GM19328 (cell line): Measurements from ENCODE around the gene PCDHB13.
"Not testable (repeated sequence)": the region's sequence is repeated elsewhere in the genome, so short reads cannot be mapped to it uniquely, and the experiment has no call there.

Experiments
- ATAC-seq: cut with Tn5 transposase; IDR thresholded peaks from one replicate; pipeline ENCODE4 v1.9.1; 2021; ENCODE audit warnings: mild to moderate bottlenecking, moderate library complexity; ENCODE audit not compliant: unreplicated experiment

Gene PCDHB13

DNA sequence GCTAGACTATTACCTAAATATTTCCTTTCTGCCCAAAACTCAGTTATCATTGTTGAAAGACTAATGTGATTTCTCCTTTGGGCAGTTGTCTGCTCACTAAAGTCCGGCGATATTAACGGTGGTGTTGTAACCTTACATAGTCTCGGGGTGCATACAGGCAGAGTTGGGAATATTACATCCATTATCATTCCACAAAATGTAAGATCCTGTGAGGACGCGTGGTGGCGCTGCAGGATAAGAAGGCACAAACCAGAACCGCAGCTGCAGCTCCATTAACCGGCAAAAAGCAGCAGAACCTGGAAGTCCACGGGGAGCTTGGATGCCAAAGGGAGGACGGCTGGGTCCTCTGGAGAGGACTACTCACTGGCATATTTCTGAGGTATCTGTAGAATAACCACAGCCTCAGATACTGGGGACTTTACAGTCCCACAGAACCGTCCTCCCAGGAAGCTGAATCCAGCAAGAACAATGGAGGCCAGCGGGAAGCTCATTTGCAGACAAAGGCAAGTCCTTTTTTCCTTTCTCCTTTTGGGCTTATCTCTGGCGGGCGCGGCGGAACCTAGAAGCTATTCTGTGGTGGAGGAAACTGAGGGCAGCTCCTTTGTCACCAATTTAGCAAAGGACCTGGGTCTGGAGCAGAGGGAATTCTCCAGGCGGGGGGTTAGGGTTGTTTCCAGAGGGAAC lies at the start of gene PCDHB13:
TSS of gene PCDHB13 (plus strand) at position 264 of the 684 bp plus-strand sequence. CDS start at position 469, 205 bp downstream.
- ATAC-seq = not testable (repeated sequence)

DNA sequence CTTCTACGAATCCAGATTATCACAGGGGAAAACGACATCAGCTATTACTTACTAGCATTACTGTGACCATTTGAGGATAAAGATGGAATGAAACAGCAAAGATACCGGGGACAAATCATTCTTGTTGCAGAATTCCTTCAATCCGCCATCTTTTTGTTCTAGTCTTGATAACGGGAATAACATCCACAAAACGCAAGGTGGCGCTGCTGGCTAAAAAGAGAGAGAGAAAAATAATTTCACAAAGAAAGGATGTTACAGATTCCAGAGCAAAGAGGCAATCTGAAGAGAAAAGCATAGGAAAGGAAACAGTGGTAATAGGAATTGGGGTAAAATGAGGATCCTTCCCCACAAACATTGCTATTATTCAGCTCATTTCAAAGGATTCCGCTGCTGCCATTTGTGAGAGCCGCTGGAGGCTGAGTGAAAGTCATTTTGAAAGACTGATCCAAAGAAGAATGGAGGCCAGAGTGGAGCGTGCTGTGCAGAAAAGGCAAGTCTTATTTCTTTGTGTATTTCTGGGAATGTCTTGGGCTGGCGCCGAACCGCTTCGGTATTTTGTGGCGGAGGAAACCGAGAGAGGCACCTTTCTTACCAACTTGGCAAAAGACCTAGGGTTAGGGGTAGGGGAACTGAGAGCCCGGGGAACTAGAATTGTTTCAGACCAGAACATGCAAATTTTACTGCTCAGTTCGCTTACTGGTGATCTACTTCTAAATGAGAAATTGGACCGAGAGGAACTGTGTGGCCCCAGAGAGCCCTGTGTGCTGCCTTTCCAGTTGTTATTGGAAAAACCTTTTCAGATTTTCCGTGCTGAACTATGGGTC lies 41.1 kb upstream of the PCDHB13 start, which contains the start of gene PCDHB7:
TSS of gene PCDHB7 (plus strand) at position 264 of the 824 bp plus-strand sequence. CDS start at position 456, 192 bp downstream.
- no peak for ATAC-seq

DNA sequence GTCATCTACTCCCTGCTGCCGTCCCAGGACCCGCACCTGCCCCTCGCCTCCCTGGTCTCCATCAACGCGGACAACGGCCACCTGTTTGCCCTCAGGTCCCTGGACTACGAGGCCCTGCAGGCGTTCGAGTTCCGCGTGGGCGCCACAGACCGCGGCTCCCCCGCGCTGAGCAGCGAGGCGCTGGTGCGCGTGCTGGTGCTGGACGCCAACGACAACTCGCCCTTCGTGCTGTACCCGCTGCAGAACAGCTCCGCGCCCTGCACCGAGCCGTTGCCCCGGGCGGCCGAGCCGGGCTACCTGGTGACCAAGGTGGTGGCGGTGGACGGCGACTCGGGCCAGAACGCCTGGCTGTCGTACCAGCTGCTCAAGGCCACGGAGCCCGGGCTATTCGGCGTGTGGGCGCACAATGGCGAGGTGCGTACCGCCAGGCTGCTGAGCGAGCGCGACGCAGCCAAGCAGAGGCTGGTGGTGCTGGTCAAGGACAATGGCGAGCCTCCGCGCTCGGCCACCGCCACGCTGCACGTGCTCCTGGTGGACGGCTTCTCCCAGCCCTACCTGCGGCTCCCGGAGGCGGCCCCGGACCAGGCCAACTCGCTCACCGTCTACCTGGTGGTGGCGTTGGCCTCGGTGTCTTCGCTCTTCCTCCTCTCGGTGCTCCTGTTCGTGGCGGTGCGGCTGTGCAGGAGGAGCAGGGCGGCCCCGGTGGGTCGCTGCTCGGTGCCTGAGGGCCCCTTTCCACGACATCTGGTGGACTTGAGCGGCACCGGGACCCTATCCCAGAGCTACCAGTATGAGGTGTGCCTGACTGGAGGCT lies 39.2 kb upstream of the PCDHB13 start:
- ATAC-seq = not testable (repeated sequence)

DNA sequence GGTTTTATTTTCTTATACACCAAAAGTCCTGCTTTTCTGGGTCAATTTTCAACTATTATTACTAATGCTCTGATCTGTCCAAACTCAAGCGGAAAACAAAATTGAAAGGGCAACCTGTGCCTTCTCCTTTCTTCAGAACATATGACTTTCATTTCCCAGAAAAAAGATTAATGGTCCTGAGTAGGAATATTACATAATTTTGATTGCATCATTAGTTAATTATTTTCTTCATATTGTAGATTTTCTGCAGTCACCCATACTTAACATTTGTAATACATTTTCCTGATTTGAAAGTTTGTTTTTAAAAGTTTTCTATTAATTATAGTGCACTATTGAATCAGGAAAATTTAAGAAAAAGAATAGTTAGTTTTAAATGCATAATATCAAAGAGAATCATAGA lies 37.8 kb upstream of the PCDHB13 start:
- ATAC-seq = no peak

DNA sequence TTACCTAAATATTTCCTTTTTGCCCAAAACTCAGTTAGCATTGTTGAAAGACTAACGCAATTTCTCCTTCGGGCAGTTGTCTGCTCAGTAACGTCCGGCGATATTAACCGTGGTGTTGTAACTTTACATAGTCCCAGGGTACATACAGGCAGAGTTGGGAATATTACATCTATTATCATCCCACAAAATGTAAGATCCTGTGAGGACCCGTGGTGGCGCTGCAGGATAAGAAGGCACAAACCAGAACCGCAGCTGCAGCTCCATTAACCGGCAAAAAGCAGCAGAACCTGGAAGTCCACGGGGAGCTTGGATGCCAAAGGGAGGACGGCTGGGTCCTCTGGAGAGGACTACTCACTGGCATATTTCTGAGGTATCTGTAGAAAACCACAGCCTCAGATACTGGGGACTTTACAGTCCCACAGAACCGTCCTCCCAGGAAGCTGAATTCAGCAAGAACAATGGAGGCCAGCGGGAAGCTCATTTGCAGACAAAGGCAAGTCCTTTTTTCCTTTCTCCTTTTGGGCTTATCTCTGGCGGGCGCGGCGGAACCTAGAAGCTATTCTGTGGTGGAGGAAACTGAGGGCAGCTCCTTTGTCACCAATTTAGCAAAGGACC lies 36.0 kb upstream of the PCDHB13 start, which contains the start of gene PCDHB8:
TSS of gene PCDHB8 (plus strand) at position 214 of the 615 bp plus-strand sequence. CDS start at position 459, 245 bp downstream.
- ATAC-seq = not testable (repeated sequence)

DNA sequence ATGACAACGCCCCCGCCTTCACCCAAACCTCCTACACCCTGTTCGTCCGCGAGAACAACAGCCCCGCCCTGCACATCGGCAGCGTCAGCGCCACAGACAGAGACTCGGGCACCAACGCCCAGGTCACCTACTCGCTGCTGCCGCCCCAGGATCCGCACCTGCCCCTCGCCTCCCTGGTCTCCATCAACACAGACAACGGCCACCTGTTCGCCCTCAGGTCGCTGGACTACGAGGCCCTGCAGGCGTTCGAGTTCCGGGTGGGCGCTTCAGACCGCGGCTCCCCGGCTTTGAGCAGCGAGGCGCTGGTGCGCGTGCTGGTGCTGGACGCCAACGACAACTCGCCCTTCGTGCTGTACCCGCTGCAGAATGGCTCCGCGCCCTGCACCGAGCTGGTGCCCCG lies 34.3 kb upstream of the PCDHB13 start:
- not testable (repeated sequence) for ATAC-seq

DNA sequence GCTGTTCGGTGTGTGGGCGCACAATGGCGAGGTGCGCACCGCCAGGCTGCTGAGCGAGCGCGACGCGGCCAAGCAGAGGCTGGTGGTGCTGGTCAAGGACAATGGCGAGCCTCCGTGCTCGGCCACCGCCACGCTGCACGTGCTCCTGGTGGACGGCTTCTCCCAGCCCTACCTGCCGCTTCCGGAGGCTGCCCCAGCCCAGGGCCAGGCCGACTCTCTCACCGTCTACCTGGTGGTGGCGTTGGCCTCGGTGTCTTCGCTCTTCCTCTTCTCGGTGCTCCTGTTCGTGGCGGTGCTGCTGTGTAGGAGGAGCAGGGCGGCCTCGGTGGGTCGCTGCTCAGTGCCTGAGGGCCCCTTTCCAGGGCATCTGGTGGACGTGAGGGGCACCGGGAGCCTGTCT lies 33.8 kb upstream of the PCDHB13 start:
- not testable (repeated sequence) for ATAC-seq

DNA sequence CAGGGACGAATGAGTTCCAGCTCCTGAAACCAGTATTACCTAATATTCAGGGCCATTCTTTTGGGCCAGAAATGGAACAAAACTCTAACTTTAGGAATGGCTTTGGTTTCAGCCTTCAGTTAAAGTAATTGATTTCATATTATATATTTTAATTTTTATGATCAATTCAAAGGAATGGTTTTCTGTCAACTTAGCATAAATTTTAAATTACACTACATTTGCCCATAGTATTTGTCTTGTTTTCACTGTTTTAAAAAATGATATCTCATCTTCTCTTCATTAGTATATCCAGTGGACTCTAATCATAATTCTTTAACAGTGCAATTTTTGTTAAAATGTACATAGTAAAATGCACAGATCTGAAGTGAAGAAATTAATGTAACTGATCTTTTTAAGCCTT lies 33.4 kb upstream of the PCDHB13 start:
- no peak for ATAC-seq

DNA sequence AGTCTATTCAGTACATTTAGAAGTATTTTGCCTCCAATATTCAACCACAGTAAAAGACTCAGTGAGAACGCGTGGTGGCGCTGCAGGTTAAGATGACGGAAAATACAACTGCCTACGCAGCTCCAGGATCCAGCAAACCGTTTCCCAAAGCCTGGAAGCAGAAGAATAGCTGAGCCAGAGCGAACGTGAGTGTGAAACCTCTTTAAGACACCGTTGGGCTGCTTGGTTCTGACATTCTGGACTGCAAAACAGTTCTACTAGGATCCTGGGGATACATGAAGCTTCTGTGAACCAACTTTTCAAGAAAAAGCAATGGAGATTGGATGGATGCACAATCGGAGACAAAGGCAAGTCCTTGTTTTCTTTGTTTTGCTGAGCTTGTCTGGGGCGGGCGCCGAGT lies 31.5 kb upstream of the PCDHB13 start, which contains the start of gene PCDHB16:
TSS of gene PCDHB16 (plus strand) at position 140 of the 400 bp plus-strand sequence. CDS start at position 313, 173 bp downstream.
- ATAC-seq = no peak

DNA sequence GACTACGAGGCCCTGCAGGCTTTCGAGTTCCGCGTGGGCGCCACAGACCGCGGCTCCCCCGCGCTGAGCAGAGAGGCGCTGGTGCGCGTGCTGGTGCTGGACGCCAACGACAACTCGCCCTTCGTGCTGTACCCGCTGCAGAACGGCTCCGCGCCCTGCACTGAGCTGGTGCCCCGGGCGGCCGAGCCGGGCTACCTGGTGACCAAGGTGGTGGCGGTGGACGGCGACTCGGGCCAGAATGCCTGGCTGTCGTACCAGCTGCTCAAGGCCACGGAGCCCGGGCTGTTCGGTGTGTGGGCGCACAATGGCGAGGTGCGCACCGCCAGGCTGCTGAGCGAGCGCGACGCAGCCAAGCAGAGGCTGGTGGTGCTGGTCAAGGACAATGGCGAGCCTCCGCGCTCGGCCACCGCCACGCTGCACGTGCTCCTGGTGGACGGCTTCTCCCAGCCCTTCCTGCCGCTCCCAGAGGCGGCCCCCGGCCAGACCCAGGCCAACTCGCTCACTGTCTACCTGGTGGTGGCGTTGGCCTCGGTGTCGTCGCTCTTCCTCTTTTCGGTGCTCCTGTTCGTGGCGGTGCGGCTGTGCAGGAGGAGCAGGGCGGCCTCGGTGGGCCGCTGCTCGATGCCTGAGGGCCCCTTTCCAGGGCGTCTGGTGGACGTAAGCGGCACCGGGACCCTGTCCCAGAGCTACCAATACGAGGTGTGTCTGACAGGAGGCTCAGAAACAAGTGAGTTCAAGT lies 29.4 kb upstream of the PCDHB13 start:
- not testable (repeated sequence) for ATAC-seq

DNA sequence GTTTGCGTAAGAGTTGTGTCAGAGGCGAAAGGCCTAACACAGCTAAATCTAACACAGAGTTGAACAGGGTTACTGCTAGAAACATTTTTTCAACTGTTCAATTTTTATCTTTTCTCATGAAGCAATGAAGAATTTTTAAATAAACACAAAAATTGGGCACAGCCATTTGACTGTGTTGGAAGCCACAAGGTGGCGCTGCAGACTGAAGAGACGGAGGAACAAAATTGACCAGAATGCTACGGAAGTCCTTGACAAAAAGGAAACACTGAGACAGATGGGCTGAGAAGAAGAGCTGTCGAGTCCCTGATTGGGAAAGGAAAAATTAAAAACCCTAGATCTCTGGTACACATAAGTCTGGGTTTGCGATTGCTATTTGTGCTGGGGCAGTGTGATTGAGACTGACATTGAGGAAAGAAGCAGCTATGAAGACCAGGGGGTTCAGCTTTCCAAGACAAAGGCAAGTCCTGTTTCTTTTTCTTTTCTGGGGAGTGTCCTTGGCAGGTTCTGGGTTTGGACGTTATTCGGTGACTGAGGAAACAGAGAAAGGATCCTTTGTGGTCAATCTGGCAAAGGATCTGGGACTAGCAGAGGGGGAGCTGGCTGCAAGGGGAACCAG lies 26.7 kb upstream of the PCDHB13 start, which contains the start of gene PCDHB9:
TSS of gene PCDHB9 (plus strand) at position 265 of the 616 bp plus-strand sequence. CDS start at position 423, 158 bp downstream.
- no peak for ATAC-seq

DNA sequence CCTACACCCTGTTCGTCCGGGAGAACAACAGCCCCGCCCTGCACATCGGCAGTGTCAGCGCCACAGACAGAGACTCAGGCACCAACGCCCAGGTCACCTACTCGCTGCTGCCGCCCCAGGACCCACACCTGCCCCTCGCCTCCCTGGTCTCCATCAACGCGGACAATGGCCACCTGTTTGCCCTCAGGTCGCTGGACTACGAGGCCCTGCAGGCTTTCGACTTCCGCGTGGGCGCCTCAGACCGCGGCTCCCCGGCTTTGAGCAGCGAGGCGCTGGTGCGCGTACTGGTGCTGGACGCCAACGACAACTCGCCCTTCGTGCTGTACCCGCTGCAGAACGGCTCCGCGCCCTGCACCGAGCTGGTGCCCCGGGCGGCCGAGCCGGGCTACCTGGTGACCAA lies 25.0 kb upstream of the PCDHB13 start:
- not testable (repeated sequence) for ATAC-seq

DNA sequence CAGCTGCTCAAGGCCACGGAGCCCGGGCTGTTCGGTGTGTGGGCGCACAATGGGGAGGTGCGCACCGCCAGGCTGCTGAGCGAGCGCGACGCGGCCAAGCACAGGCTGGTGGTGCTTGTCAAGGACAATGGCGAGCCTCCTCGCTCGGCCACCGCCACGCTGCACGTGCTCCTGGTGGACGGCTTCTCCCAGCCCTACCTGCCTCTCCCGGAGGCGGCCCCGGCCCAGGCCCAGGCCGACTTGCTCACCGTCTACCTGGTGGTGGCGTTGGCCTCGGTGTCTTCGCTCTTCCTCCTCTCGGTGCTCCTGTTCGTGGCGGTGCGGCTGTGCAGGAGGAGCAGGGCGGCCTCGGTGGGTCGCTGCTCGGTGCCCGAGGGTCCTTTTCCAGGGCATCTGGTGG lies 24.6 kb upstream of the PCDHB13 start:
- ATAC-seq = not testable (repeated sequence)

DNA sequence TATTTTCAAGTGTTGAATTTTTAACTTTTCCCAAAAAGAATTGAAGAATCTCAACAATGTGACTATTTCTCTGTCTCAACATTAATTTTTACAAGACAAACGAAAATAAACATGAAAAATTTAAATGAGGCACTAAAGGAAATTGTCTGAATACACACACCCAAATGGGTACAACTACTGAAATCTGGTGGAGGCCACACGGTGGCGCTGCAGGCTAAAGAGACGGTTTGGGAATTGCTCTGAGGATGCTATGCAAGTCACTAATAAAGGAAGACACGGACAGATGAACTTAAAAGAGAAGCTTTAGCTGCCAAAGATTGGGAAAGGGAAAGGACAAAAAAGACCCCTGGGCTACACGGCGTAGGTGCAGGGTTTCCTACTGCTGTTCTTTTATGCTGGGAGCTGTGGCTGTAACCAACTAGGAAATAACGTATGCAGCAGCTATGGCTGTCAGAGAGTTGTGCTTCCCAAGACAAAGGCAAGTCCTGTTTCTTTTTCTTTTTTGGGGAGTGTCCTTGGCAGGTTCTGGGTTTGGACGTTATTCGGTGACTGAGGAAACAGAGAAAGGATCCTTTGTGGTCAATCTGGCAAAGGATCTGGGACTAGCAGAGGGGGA lies 21.5 kb upstream of the PCDHB13 start, which contains the start of gene PCDHB10:
TSS of gene PCDHB10 (plus strand) at position 244 of the 616 bp plus-strand sequence. CDS start at position 444, 200 bp downstream.
- no peak for ATAC-seq

DNA sequence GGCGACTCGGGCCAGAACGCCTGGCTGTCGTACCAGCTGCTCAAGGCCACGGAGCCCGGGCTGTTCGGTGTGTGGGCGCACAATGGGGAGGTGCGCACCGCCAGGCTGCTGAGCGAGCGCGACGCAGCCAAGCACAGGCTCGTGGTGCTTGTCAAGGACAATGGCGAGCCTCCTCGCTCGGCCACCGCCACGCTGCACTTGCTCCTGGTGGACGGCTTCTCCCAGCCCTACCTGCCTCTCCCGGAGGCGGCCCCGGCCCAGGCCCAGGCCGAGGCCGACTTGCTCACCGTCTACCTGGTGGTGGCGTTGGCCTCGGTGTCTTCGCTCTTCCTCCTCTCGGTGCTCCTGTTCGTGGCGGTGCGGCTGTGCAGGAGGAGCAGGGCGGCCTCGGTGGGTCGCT lies 19.4 kb upstream of the PCDHB13 start:
- ATAC-seq = not testable (repeated sequence)

DNA sequence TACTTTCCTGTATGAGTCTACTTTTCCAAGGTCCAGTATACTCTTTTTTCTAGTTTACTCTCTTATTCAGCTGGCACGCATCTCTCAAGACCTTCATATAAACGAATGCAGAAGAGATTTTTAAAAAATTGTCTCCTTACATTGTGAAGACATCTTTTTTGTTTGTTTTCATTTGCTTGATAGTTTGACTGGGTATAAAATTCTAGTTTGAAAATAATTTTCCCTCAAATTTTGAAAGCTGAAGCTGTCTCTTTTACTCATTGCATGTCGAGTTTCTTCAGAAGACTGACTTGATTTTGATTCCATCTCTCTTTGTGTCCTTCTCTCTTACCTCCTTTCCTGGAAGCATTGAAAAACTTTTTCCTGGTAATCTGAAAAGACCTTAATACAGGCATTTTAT lies 17.4 kb upstream of the PCDHB13 start:
- no peak for ATAC-seq

DNA sequence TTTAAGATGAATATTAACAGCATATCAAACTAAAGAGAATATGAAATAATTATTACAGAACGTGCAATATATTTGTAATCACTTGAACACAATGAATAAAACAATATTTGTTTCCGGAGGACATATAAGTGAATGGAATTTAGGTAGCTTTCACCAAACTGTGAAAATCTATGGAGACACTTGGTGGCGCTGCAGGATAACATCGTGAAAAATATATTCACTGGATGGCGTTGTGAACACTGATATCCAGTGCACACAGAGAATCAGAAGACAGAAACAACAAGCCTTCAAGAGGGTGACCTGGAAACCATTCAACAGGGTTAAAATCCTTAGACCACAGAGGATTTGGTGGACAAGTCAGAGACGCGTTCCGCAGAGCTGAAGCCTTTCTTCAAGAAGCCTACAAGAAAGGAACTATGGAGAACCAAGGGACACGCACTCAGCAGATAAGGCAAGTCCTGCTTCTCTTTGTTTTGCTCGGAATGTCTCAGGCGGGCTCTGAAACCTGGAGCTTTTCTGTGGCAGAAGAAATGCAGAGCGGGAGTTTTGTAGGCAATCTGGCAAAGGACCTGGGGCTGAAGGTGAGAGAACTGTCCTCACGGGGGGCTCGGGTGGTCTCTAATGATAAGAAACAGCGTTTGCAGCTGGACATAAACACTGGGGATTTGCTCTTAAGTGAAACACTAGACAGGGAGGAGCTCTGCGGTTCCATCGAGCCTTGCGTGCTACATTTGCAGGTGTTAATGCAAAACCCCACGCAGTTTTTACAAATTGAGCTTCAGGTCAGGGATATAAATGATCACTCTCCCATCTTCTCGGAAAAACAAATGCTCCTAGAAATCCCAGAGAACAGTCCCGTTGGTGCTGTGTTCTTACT lies 14.1 kb upstream of the PCDHB13 start, which contains the start of gene PCDHB11:
TSS of gene PCDHB11 (plus strand) at position 269 of the 877 bp plus-strand sequence. CDS start at position 417, 148 bp downstream.
- no peak for ATAC-seq
